Osteocyte (in vitro differentiated cells): ENCODE data around the gene ETNPPL. TPM values are rescaled to one million over a fixed set of nuclear protein-coding genes. Genes with fewer than 3 reads are reported as not detected.

Source experiments
- DNase-seq: peaks from one replicate; pipeline ENCODE4 v3.0.0; 2021; ENCODE audit warnings: mixed read lengths; ENCODE audit not compliant: unreplicated experiment; ENCODE audit errors: extremely low spot score
- H3K27ac Mint-ChIP-seq: one replicate; pipeline ENCODE4 v1.8.0; 2021; ENCODE audit warnings: mild to moderate bottlenecking, mixed read lengths; ENCODE audit not compliant: unreplicated experiment
- H3K27me3 Mint-ChIP-seq: one replicate; pipeline ENCODE4 v1.8.0; 2021; ENCODE audit warnings: mixed read lengths; ENCODE audit not compliant: unreplicated experiment
- H3K36me3 Mint-ChIP-seq: one replicate; pipeline ENCODE4 v1.8.0; 2021; ENCODE audit warnings: mixed read lengths; ENCODE audit not compliant: unreplicated experiment
- H3K4me1 Mint-ChIP-seq: one replicate; pipeline ENCODE4 v1.8.0; 2021; ENCODE audit warnings: mixed read lengths; ENCODE audit not compliant: unreplicated experiment
- H3K4me3 Mint-ChIP-seq: one replicate; pipeline ENCODE4 v1.8.0; 2021; ENCODE audit warnings: mild to moderate bottlenecking, moderate library complexity, mixed read lengths; ENCODE audit not compliant: unreplicated experiment
- H3K9me3 Mint-ChIP-seq: one replicate; pipeline ENCODE4 v1.8.0; 2021; ENCODE audit warnings: mixed read lengths; ENCODE audit not compliant: unreplicated experiment
- total RNA-seq: library from RNA; stranded (reverse); gene quantifications from 2 replicates; pipeline ENCODE4 v1.2.1, GENCODE V29; 2021
- TF ChIP-seq, protein P1 (sequence below): fragments of 200-600 bp; sonication (generic); IDR thresholded peaks from 2 replicates; pipeline ENCODE4 v1.5.0; 2021; ENCODE audit warnings: antibody characterized with exemption, mild to moderate bottlenecking, moderate library complexity

The ETNPPL gene
- total RNA-seq, 1 donor from 2014 or later: not detected

DNA sequence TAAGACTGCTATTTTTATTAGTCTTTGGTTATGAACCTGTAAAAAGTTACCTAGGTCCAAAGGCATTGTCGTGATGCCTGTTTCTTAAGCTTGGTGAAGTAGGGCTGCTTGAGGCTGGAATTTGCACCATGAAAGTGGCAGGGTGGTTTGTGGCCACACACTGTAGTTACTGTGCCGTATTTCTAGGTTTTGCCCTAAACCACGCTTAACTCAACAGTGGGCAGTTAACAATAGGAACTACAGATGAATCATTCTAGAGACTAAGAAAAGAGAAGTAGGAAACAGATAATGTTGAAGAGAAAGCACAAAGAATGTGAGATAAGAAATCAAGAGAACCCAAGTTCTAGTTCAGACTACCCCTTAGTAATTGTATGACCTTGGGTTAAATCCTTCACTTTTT lies 11.5 kb downstream of the ETNPPL start:
- Mint-ChIP-seq H3K4me3 (no peak overlapping the region), H3K27ac (no peak overlapping the region), H3K36me3 (no peaks in the 10 kb centered on the region), H3K9me3 (no peaks in the 10 kb centered on the region), H3K27me3 (peaks cover 21% of the 10 kb centered on the region), H3K4me1 (no peaks in the 10 kb centered on the region)
- TF ChIP-seq, protein P1, sequence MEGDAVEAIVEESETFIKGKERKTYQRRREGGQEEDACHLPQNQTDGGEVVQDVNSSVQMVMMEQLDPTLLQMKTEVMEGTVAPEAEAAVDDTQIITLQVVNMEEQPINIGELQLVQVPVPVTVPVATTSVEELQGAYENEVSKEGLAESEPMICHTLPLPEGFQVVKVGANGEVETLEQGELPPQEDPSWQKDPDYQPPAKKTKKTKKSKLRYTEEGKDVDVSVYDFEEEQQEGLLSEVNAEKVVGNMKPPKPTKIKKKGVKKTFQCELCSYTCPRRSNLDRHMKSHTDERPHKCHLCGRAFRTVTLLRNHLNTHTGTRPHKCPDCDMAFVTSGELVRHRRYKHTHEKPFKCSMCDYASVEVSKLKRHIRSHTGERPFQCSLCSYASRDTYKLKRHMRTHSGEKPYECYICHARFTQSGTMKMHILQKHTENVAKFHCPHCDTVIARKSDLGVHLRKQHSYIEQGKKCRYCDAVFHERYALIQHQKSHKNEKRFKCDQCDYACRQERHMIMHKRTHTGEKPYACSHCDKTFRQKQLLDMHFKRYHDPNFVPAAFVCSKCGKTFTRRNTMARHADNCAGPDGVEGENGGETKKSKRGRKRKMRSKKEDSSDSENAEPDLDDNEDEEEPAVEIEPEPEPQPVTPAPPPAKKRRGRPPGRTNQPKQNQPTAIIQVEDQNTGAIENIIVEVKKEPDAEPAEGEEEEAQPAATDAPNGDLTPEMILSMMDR: no peak
- DNase-seq: no peak

DNA sequence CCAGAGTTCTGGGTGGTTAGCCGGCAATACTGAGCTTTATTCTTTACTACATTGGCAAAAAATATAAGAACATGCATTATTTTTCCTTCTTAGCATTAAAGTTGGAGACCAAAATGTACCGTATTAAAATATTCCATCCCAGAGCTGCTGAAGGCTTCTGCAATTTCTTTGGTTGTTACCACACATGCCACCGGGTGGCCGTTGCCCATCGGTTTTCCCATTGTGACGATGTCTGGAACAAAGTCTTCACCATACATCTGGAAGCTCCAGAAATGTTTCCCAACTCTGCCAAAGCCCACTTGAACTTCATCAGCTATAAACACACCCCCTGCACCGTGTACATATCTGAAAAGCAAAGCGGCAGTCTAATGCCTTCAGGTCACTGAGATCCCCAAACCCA lies 13.7 kb downstream of the ETNPPL start:
- H3K27me3 Mint-ChIP-seq: peaks cover 24% of the 10 kb centered on the region
- H3K27ac Mint-ChIP-seq: no peak overlapping the region
- TF ChIP-seq, protein P1: no peak
- H3K4me3 Mint-ChIP-seq: no peak overlapping the region
- H3K36me3 Mint-ChIP-seq: no peaks in the 10 kb centered on the region
- no peaks in the 10 kb centered on the region for H3K9me3 Mint-ChIP-seq
- H3K4me1 Mint-ChIP-seq: no peaks in the 10 kb centered on the region
- no peak for DNase-seq

DNA sequence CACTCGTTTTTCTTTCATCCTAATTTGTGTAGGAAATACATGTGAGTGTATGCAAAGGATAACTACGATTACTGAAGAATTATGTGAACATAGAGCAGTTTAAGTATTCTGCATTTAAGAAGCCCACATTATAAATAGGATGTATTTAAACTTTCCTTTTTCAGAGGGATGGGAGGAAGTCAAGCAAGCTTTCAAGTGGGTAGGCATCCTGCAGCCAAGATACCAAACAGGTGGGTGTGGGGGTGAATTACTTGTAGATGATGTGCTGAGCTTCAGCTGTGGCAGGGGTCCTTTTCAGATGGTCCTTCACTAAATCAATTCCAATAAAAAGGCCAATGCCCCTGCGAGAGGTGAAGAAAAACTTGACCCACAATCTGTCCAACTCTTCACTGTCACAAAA lies 16.3 kb downstream of the ETNPPL start:
- Mint-ChIP-seq H3K9me3 (no peaks in the 10 kb centered on the region), H3K4me1 (no peaks in the 10 kb centered on the region), H3K36me3 (no peaks in the 10 kb centered on the region), H3K27ac (no peak overlapping the region), H3K4me3 (no peak overlapping the region), H3K27me3 (peaks cover 21% of the 10 kb centered on the region)
- TF ChIP-seq, protein P1: no peak
- DNase-seq: no peak

DNA sequence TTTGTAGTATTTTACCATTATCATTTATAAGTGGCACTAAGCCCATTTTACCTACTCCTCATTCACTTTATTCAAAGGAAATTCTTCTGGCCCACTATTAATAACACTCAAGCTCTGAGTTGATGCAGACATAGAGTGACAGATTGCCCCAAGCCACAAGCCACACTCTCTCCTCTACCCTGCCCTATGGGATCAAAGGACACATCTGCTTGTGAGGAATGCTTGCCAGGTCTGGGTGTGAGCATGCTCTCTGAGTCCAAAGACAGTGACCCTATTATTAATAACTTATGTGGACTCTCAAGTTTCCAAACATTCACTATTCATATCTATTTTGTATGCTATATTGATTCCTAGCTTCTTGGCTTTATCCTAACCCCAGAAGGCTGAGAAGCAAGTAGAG lies 18.5 kb downstream of the ETNPPL start:
- DNase-seq: no peak
- Mint-ChIP-seq H3K4me3 (no peak overlapping the region), H3K9me3 (no peaks in the 10 kb centered on the region), H3K27ac (no peak overlapping the region), H3K27me3 (peaks cover 19% of the 10 kb centered on the region), H3K36me3 (no peaks in the 10 kb centered on the region), H3K4me1 (no peaks in the 10 kb centered on the region)
- TF ChIP-seq, protein P1: no peak

DNA sequence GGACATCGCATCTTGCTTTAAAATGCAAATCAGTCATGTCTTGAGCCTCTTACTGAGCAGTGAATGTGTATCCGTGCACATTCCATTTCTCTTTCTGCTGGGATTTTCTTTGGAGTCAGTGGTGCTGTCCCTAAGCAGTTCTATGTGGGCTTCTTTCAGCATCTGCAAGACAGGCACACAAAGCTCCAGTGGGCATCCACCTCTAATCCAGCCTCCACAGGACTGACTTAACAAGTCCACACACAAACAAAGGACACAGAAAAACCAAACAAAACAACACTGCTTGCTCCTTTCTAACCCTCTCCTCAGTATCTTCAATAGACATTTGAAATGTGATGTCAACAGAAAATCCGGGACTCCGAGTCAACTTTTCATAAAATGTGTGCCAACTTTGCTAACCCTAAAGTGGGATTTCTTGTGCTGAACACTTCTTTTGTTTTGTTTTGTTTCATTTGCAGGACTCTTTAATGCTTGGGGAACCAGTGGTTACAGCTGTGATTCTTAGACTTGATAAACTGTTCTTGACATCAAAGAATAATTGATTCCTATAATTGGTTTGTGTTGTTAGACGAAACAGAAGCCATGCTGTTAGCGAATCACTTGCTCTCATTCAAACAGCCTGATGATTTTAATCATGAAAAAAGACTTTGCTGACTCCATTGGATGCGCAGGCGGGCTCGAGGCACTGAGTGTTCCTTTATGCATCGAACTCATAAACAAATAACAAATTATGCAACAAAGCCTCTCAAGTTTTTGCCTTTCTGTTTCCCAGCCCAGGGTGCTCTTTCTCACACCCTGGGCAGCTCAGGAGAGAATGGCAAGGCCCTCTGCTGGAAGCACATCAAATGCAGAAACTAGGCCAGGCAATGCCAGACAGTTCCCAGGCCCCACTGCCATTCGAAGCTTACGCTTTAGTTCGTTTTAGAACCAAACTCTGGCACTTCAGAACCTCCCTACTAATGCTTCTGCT lies 20.1 kb downstream of the ETNPPL start:
- peaks cover 21% of the 10 kb centered on the region for H3K27me3 Mint-ChIP-seq
- H3K9me3 Mint-ChIP-seq: no peaks in the 10 kb centered on the region

More for the DNA sequence above, 20.1 kb downstream of the ETNPPL start:
- Mint-ChIP-seq H3K36me3 (no peaks in the 10 kb centered on the region), H3K27ac (no peak overlapping the region), H3K4me3 (no peak overlapping the region), H3K4me1 (no peaks in the 10 kb centered on the region)
- TF ChIP-seq, protein P1: no peak
- DNase-seq: no peak
